ENCODE results near the gene NUP214. TPM values are rescaled to one million over a fixed set of nuclear protein-coding genes. Genes with fewer than 3 reads are reported as not detected.

The NUP214 gene
- polyA plus RNA-seq, 1 experiment = 6.3 TPM

DNA sequence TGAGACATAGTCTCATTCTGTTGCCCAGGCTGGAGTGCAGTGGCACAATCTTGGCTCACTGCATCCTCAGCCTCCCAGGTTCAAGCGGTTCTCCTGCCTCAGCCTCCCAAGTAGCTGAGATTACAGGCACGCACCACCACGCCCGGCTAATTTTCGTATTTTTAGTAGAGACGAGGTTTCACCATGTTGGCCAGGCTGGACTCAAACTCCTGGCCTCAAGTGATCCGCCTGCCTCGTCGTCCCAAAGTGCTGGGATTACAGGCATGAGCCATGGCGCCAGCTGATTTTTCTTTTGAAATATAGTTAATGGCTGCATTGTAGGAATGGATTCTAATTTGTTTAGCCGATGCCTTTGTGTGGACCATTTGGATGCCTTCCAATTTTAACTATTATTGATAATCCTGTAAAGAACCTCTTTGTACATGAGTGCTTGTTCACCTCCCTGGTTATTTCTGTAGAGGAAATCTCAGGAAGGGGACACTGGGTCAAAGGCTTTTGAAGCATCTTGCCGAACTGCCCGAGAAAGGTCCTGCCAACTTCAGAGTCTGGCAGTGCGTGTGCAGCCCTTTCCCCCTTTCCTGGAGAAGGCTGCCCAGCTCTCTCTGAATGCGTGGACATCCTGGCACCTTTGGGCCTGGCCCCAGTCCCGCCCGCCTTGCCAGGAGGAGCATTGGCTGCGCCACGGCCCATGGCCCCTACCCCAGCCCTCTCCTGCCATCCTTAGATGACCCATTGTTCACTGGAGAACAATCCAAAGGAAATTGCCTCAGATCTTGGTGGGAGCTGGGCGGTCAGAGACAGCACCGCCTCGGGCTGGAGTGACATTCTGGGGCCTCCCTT is 8.9 kb upstream of the NUP214 start:
- Histone ChIP-seq H3K36me3 (ENCODE audit: control insufficient read depth, insufficient read depth, low read length) (no peaks in the 10 kb centered on the region), H3K27me3 (ENCODE audit: control insufficient read depth, insufficient read depth, low read length) (peaks cover 5% of the 10 kb centered on the region), H3K4me3 (ENCODE audit: low read depth, low read length) (no peak overlapping the region)
- ChIA-PET CTCF (no interaction called here), POLR2A (no interaction called here)
- TF ChIP-seq, protein P1, sequence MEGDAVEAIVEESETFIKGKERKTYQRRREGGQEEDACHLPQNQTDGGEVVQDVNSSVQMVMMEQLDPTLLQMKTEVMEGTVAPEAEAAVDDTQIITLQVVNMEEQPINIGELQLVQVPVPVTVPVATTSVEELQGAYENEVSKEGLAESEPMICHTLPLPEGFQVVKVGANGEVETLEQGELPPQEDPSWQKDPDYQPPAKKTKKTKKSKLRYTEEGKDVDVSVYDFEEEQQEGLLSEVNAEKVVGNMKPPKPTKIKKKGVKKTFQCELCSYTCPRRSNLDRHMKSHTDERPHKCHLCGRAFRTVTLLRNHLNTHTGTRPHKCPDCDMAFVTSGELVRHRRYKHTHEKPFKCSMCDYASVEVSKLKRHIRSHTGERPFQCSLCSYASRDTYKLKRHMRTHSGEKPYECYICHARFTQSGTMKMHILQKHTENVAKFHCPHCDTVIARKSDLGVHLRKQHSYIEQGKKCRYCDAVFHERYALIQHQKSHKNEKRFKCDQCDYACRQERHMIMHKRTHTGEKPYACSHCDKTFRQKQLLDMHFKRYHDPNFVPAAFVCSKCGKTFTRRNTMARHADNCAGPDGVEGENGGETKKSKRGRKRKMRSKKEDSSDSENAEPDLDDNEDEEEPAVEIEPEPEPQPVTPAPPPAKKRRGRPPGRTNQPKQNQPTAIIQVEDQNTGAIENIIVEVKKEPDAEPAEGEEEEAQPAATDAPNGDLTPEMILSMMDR (IDR thresholded peaks at IDR 0.05; ENCODE audit: insufficient read depth, low read depth, low read length) = no peak
- DNase-seq (ENCODE audit: low read depth) = no peak

DNA sequence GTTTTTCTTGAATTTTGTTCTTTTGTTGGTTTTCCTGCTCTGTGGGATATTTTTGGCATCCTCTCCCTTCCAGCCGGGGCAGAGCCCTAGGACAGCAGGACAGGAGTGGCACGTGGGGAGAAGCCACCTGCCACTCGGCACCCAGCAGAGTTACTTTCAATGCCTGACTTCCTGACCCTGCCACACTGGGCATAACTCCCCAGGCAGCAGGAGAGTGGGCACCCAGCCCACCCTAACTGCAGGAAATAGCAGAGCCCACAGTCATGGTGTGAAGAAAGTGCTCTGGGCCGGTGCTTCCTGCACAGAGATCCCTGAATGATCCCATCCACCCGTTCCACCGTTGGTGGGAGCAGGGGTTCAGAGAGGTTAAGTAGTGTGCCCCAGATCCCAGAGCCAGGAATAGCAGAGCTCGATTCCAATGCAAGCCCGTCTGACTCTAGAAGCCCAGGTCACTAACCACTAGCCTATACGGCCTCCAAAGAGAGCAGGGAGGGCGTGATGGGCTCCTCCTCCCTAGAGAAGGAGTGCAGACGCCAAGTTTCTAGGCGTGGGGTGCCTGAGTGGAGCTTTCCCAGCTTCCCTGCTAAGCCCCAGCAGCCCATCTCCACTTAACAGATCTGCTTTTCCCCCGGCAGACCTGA is 8.1 kb upstream of the NUP214 start:
- DNase-seq (ENCODE audit: low read depth) = no peak
- Histone ChIP-seq H3K36me3 (ENCODE audit: control insufficient read depth, insufficient read depth, low read length) (no peaks in the 10 kb centered on the region), H3K4me3 (ENCODE audit: low read depth, low read length) (no peak overlapping the region), H3K27me3 (ENCODE audit: control insufficient read depth, insufficient read depth, low read length) (peaks cover 3% of the 10 kb centered on the region)
- ChIA-PET CTCF (no interaction called here), POLR2A (no interaction called here)
- TF ChIP-seq, protein P1 (IDR thresholded peaks at IDR 0.05; ENCODE audit: insufficient read depth, low read depth, low read length) = no peak

DNA sequence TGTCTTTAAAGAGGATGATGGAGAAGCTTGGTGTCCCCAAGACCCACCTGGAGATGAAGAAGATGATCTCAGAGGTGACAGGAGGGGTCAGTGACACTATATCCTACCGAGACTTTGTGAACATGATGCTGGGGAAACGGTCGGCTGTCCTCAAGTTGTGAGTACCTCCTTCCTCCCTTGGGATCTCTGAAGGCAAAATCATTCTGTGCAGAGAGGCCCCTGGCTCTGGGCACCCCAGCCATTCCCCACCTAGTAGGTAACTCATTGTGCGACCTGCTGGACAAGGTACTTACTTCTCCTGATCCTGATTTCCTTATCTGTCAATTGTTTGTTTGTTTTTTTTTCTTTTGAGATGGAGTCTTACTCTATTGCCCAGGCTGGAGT is 7.6 kb upstream of the NUP214 start:
- TF ChIP-seq, protein P1 (IDR thresholded peaks at IDR 0.05; ENCODE audit: insufficient read depth, low read depth, low read length) = no peak
- no peaks in the 10 kb centered on the region; the same call in 1 of the 2 replicates for H3K27me3 ChIP-seq (ENCODE audit: control insufficient read depth, insufficient read depth, low read length)
- ChIA-PET CTCF (no interaction called here), POLR2A (no interaction called here)
- H3K4me3 ChIP-seq (ENCODE audit: low read depth, low read length) = no peak overlapping the region
- DNase-seq (ENCODE audit: low read depth) = no peak
- H3K36me3 ChIP-seq (ENCODE audit: control insufficient read depth, insufficient read depth, low read length) = no peaks in the 10 kb centered on the region

DNA sequence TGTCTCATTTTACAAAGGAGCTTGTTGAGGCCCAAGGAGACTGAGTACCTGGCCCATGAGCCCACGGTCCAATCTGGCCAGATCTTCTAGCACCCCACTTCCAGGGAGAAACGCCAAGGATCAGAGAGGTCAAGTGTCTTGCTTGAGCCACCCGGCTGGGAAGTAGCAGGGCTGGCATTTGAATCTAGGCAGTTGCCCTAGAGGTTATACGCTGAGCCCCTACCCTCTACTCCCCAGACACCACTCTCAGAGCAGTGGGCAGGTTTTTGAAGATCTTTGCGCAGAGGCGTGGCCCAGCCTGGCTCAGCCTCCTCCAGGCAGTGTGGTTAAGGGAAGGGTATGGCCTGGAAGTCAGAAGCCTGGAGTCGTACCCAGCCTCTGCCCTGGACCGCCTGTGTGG is 5.8 kb upstream of the NUP214 start:
- CTCF ChIA-PET = no interaction called here
- no peak for DNase-seq (ENCODE audit: low read depth)
- H3K36me3 ChIP-seq (ENCODE audit: control insufficient read depth, insufficient read depth, low read length) = no peaks in the 10 kb centered on the region
- H3K27me3 ChIP-seq (ENCODE audit: control insufficient read depth, insufficient read depth, low read length) = no peaks in the 10 kb centered on the region; the same call in 1 of the 2 replicates
- POLR2A ChIA-PET = no interaction called here
- no peak overlapping the region for H3K4me3 ChIP-seq (ENCODE audit: low read depth, low read length)
- TF ChIP-seq, protein P1 (IDR thresholded peaks at IDR 0.05; ENCODE audit: insufficient read depth, low read depth, low read length) = no peak

DNA sequence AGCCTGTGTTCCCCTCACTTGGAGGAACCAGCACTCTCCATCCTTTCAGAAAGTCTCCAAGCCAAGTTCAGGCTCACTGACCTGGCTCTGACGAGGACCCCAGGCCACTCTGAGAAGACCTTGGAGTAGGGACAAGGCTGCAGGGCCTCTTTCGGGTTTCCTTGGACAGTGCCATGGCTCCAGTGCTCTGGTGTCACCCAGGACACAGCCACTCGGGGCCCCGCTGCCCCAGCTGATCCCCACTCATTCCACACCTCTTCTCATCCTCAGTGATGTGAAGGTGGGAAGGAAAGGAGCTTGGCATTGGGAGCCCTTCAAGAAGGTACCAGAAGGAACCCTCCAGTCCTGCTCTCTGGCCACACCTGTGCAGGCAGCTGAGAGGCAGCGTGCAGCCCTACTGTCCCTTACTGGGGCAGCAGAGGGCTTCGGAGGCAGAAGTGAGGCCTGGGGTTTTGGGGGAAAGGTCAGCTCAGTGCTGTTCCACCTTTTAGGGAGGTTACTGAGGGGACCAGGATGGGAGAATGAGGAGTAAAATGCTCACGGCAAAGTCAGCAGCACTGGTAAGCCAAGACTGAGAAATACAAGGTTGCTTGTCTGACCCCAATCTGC is 4.7 kb upstream of the NUP214 start:
- ChIA-PET CTCF (no interaction called here), POLR2A (no interaction called here)
- TF ChIP-seq, protein P1 (IDR thresholded peaks at IDR 0.05; ENCODE audit: insufficient read depth, low read depth, low read length) = no peak

More for the DNA sequence above, 4.7 kb upstream of the NUP214 start:
- Histone ChIP-seq H3K27me3 (ENCODE audit: control insufficient read depth, insufficient read depth, low read length) (no peaks in the 10 kb centered on the region; the same call in 1 of the 2 replicates), H3K36me3 (ENCODE audit: control insufficient read depth, insufficient read depth, low read length) (no peaks in the 10 kb centered on the region), H3K4me3 (ENCODE audit: low read depth, low read length) (no peak overlapping the region)
- no peak for DNase-seq (ENCODE audit: low read depth)

Data from BJ (cell line).